NK-92 (cell line): ENCODE measurements around the gene SLC38A7.
"Not testable (repeated sequence)": the region's sequence is repeated elsewhere in the genome, so short reads cannot be mapped to it uniquely, and the experiment has no call there.

Experiments
- DNase-seq: peaks from one replicate; lab custom pipeline; 2025; ENCODE audit not compliant: unreplicated experiment; lab: John Stamatoyannopoulos, UW

The SLC38A7 gene

GRCh38 chr16:58684354-58685083 is at the start of gene SLC38A7:
TSS of gene SLC38A7 (minus strand) at chr16:58684770. CDS start at chr16:58680126, 4,644 bp downstream.
- no peak for DNase-seq

DNA sequence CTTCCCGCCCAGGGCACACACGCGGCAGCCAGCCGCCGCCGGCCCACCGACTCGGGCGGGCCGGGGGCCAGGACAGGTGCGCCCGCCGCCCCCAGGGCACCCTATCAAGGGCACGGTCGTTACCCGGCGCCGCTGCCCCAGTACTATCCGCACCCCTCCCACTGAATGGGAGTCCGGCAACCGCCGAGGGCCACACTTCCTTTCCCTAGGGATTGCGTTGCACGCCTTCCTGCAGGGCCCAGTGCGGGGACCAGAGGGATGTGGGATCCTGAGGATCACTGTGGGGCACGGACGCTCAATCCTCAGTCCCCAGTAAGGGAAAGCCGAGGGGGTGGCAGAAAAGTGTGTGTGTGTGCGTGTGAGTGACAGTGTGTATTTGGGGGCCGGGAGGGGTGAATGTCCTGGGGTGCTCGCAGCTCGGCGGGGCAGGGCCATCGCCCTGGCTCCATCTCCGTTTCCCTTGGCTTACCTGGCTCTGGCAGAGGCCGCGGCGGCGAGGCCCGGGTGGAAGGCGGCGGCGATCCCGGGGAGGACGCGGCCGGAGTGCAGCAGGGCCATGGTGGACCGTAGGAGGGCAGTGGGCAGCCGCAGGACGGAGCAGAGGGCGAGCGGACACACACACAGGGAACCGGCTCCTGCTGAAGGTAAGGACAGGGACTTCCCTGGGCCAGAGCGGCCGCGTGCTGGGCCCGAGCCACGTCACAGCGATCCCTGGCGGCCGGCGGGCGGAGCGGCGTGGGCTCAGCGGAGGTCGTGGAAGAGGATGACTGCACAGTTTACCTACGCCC is 49.3 kb upstream of the SLC38A7 start, which contains the start of gene GOT2:
Gene GOT2 (minus strand): TSS at position 646 of the 788 bp plus-strand sequence. CDS start 88 bp downstream, at position 558.
- DNase-seq, result no peak

DNA sequence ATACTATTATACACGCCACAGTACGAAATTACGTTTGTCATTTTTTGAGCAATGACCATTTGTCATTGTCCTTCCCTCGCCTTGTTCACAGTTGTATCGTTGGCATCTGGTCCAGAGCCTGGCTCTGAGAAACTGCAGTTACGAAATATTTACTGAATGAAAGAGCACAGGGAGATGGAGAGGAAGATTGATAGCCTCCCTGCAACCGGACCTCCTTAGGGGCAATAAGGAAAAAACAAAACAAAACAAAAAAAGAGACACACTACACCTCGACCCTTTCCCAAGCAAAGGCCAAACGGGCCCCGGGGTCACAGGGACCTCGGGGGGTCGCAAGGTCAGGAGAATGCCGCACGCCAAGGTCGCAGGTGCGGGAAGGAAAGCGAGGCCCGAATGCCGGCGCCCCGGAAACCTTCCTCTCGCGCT is 48.7 kb upstream of the SLC38A7 start:
- DNase-seq, result no peak

DNA sequence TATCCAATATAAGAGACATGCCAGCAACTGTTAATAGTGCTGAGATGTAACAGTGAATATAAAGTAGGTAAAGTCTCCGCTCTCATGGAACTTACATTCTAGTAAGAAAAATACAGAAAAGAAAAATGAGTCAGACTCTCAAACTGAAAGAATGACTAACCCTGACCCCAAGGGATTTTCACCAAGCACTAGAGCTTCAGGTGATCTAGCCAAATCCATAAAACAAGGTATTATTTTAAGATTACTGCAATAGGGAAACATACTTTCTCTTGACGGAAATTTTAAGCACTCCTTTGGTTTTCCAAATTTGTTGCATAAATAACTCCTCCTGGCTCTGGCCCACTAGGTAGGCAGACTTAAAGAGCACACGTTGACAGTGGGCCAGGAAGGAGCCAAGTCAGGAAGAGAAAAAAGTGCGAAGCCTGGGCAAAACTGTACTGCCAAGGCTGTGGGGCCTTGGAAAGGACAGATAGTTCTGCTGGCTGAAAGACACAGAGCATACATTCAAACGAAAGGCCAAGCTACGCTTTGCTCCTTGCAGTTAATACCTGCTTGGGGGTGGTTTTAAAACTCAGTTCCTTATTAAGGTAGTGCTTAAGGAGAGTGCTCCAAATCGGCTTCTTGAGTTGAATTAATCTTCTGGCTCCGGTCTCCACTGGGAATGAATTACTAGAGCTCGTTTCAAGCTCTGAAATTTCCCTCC is 48.1 kb upstream of the SLC38A7 start:
- no peak for DNase-seq

GRCh38 chr16:58730724-58731370 is 46.3 kb upstream of the SLC38A7 start:
- no peak for DNase-seq

- no peak for DNase-seq
Observed at GRCh38 chr16:58727796-58728568, 43.4 kb upstream of the SLC38A7 start.

- no peak for DNase-seq
Observed at GRCh38 chr16:58727028-58727781, 42.6 kb upstream of the SLC38A7 start.

DNA sequence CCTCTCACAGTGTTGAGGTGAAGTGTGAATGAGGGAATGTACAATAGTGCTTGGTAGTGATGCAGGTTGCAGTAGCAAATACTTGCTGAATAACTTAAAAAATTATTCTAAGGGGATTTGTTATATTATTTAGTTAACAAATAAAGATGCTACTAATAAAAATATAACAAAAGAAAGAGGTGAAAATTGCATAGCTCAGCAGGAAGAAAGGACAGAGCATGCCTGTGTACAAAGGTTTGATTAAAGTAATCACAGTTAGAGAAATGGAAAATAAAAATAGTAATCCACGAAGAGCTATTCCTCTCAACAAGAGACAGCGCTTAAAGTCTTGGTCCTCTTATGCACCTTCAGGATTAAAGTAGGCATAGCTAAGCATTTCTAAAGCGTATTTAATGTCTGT is 38.5 kb upstream of the SLC38A7 start:
- DNase-seq, result no peak

DNA sequence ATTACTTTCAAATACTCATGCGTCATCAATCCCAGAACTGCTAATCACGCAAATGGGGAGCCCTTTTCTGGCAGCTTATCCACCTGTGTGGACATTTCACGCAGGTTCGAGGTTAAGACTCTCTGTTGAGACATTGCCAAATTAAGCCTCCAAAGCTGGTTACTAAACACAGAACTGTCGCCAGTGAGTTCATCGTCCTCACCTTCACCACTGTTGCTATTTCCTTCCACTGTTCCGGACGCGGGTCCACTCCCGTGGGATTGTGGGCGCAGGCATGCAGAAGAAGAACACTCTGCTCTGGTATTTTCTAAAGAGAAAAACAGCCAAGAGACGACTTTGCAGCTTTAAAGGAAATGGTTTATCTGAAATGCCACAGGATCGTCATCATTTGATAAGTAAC is 33.4 kb upstream of the SLC38A7 start:
- DNase-seq, result no peak

- DNase-seq, result no peak
Observed at GRCh38 chr16:58716468-58716867, 31.9 kb upstream of the SLC38A7 start.

DNA sequence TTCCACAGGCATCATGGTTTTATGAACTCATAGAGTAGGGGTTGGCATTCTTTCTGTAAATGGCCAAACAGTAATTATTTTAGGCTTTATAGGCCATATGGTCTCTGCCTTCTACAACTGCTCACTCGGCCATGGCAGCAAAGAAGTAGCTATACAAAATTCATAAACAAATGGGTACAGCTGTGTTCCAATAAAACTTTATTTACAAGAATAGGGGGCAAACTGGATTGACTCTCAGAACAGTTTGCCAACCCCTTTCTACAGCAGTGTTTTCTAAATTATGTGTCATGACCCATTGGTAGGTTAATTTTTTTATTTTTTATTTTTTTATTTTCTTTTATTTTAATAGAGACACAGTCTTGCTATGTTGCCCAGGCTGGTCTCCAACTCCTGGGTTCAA is 29.2 kb upstream of the SLC38A7 start:
- no peak for DNase-seq

DNA sequence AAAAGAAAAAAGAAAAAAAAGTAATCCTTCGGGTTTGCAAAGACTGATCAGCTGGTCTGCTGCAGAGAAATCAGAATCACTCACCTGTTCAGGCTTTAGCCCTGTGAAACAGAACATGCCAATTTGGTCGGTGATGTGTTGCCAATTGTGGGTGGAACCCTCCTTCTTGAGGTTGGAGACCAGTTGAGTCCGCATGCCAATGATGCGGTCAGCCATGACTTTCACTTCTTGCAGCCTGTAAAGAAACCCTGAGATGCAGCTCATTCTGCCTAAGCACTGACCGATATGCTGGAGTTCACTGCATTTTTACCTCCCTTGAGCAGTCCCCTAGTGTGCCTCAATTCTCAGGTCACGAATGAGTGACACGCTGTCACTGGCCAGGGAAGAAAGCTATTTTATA is 24.8 kb upstream of the SLC38A7 start:
- no peak for DNase-seq

DNA sequence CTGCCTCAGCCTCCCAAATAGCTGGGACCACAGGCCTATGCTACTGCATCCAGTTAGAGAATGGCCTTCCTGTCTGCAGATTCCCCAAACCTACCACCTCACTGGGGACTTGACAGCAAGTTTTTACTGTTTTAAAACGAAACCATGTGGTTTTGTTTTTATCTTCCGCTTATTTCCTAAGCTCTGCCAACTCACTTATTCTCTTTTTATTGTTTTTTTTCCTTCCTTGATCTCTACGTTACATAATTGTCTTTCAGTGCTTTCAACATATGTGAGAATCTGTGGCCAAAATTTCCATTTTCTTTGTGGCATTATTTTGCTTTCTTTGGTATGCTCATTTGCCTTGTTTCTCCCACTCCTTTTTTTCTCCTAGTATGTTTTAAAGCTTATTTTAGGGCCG is 14.6 kb upstream of the SLC38A7 start:
- no peak for DNase-seq

DNA sequence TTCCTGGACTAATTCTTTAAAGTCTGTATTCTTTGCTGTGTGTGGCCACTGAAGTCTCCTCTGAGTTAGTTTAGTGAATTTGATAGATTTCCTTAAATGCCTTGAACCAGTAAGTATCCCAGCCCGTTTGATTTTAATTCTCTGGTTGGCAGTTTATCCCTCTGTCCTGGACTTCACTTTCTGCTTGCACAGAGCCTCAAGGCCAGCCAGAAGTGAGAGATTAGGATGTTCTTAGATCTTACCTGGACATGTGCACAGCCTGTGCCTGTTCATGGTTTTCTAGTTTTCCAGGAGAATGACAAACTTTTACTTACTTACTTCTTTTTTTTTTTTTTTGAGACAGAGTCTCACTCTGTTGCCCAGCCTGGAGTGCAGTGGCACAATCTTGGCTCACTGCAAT is 10.8 kb upstream of the SLC38A7 start:
- DNase-seq, result no peak

- no peak for DNase-seq
Observed at GRCh38 chr16:58692450-58692849, 7.9 kb upstream of the SLC38A7 start.

- not testable (repeated sequence) for DNase-seq
Observed at GRCh38 chr16:58686985-58687706, 2.6 kb upstream of the SLC38A7 start.

GRCh38 chr16:58685084-58685449 is 497 bp upstream of the SLC38A7 start:
- DNase-seq, result no peak

- no peak for DNase-seq
Observed at GRCh38 chr16:58684001-58684353, 593 bp downstream of the SLC38A7 start.

DNA sequence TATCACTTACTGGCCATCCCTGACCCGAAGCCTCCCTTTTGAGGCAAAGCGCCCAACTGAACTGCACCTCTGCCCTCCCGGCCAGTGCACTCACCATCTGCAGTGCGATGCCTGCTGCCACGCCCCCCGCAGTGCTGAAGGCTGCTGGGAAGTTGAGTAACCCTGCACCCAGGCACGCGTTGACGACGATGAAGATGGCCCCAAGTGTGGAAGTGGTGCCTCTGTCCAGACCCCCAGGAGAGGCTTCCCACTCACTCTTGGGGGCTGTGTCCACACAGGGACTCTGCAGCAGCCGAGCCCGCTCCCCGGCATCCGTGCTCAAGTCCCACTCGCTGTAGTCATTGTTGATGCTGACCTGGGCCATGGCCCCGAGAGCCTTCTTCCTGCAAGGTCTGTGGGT is 4.8 kb downstream of the SLC38A7 start:
- no peak for DNase-seq
